Central memory CD4-positive, alpha-beta T cell (primary cell): ENCODE data around the gene LAG3.

Source experiments
- DNase-seq: peaks from one replicate; pipeline ENCODE4 v3.0.0; 2022

LAG3 gene

DNA sequence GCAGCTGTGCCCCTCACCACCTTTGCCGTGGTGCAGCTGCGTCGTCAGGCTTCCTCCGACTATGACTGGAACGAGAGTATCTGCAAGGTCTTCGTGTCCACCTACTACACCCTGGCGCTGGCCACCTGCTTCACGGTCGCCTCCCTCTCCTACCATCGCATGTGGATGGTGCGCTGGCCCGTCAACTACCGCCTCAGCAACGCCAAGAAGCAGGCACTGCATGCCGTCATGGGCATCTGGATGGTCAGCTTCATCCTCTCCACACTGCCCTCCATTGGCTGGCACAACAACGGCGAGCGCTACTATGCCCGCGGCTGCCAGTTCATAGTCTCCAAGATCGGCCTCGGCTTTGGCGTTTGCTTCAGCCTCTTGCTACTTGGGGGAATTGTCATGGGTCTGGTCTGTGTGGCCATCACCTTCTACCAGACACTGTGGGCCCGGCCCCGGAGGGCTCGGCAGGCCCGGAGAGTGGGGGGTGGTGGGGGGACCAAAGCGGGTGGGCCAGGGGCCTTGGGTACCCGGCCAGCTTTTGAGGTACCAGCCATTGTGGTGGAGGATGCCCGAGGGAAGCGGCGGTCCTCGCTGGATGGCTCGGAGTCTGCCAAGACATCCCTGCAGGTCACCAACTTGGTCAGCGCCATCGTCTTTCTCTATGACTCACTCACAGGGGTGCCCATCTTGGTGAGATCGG, 51.9 kb downstream of the LAG3 start:
- no peak for DNase-seq

DNA sequence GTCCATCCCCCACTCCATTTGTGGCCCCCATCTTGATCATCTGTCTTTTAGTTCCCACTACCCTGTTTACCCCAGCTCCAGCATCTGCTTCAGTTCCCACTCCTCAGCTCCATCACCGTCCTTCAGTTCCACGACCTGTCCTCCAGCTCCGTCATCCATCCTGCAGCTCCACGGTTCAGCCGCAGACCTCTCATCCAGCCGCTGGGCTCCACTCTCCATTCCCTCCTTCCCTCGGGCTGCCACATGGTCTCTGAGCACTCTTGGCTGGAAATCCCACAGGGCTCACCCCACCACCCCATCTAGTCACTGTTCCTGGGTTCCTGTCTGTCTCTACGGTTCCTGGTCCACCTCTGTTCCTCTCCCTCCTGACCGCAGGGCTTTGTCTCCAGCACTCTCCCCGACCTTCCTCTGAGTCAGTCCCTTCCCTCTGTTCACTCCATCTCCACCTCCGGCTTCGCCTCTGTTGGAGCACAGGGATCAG, 52.6 kb downstream of the LAG3 start:
- DNase-seq = no peak

DNA sequence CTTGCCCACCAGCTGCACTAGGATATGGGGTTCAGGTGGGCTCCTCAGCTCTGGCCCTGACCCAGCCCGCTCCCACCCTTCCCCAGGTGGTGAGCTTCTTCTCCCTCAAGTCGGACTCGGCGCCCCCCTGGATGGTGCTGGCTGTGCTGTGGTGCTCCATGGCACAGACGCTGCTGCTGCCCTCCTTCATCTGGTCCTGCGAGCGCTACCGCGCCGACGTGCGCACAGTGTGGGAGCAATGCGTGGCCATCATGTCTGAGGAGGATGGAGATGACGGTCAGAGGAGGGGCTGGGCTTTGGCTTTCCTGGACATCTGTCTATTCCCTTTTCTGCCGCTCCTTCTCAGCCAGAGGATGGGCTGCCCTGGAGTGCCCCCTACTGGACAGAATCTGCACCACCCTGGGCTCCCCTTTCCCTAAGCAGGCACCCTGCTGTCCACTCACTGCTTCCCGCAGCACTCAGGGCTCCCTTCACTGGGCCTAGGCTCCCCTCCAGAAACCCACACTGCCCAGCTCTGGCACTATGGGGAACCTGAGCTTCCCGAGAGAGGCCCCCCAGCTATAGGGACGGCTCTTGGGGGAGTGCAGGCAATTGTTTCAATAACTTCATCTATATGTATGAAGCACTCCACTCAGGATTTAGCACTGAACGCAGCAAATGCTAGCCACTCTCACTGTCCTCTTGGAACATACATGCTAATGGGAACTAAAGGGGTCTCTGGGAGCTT, 53.2 kb downstream of the LAG3 start:
- peak; percentile 69 for DNase-seq

DNA sequence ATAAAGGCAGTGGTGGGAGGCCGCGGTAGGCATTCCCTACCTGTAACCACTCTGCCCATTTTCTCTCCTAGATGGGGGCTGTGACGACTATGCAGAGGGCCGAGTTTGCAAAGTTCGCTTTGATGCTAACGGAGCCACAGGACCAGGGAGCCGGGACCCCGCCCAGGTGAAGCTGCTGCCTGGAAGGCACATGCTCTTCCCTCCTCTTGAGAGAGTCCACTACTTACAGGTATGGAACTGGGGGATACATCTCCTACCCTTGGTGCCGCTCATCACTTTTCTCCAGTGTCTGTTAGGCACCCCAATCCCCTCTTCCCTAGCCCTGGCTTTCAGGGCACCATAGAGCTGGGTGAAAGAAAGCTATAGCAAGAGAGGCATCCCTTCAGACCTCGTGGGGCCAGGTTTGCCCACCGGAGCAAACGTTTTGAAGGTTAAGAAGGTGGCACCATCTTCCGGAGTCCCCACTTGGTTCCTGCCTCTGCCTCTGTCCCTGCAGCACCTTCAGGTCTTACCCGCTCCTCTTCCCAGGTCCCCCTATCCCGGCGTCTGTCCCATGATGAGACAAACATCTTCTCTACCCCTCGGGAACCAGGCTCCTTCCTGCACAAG, 53.9 kb downstream of the LAG3 start:
- no peak for DNase-seq

DNA sequence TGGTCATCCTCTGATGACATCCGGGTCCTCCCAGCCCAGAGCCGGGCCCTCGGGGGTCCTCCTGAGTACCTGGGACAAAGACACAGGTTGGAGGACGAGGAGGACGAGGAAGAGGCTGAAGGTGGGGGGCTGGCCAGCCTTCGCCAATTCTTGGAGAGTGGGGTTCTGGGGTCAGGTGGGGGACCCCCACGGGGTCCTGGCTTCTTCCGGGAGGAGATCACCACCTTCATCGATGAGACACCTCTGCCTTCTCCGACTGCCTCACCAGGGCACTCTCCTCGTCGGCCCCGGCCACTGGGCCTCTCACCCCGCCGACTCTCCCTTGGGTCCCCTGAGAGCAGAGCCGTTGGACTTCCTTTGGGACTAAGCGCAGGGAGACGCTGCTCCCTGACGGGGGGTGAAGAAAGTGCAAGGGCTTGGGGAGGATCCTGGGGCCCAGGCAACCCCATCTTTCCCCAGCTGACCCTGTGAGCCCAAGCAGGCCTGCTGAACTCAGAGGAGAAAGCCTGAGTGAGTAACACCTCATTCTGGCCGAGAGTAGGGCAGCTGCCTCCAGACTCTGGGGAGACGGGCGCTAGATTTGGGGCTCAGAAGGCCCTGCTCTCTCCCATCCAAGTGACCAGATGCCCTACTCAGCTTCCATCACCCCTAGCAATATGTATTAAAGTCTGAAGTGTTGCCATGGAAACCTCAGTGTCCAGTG, 54.6 kb downstream of the LAG3 start:
- DNase-seq = no peak

DNA sequence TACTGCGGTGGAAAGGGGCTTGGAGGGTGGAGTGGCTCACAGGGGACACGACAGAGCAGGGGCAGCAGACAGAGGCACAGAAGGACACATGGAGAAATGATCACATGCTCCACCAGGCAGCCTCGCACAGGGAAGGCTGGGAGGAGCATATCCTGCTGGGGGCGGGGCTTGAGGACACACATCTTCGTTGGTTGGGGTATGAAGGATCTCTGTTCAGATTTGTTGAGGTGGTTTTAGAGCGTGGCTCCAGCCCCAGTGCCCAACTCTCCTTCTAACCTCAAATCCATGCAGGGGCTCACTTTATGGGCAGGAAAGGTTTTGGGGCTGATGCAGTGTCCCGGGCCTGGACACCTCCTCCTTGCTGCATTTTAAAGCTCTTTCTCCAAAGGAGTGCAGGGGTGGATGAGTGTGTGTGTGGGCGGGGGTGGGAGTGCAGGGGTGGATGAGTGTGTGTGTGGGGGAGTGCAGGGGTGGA, 55.2 kb downstream of the LAG3 start:
- DNase-seq = no peak
